ENCODE measurements around the gene EXOC3L1. TPM values are rescaled to one million over a fixed set of nuclear protein-coding genes. Genes with fewer than 3 reads are reported as not detected.

The EXOC3L1 gene
- total RNA-seq, 2 experiments from 2014 or later = 0.23 TPM; not detected in 1

- DNase-seq (no peak), ATAC-seq (no peak)
- Mint-ChIP-seq H3K36me3 (ENCODE audit: low read depth) (no peaks in the 10 kb centered on the region), H3K27ac (no peak overlapping the region), H3K4me3 (no peak overlapping the region), H3K9me3 (no peaks in the 10 kb centered on the region), H3K27me3 (no peaks in the 10 kb centered on the region), H3K4me1 (ENCODE audit: low read depth) (no peaks in the 10 kb centered on the region)
- intact Hi-C loops (cut with micrococcal nuclease) = no loop called here
- POLR2A ChIA-PET = interaction anchor here (0.9 to 1.9 kb wide), 4 partner anchors 7 to 14 kb away, joined by 4 to 6 read pairs (median 4); no protein-coding TSS in a partner anchor
- TF ChIP-seq CTCF (IDR thresholded peaks at IDR 0.05) = no peak
- CTCF ChIA-PET = interaction anchor here (4.1 kb wide), 1 partner anchor 14 kb away, joined by 15 read pairs; the partner anchor contains the start of gene ELMO3
Observed at GRCh38 chr16:67211674-67212073, 21.7 kb upstream of the EXOC3L1 start.

GRCh38 chr16:67210069-67210937 lies 20.4 kb upstream of the EXOC3L1 start:
- DNase-seq (no peak), ATAC-seq (no peak)
- H3K27me3 Mint-ChIP-seq = no peaks in the 10 kb centered on the region
- ChIA-PET CTCF (interaction anchor here (0.8 to 1.4 kb wide), 5 partner anchors 12 to 256 kb away, joined by 3 to 5 read pairs (median 3); no protein-coding TSS in a partner anchor), POLR2A (interaction anchor here (1.0 to 3.0 kb wide), 2 partner anchors 17 kb away, joined by 3 to 9 read pairs; partner anchors contain the start of gene E2F4)
- TF ChIP-seq CTCF (IDR thresholded peaks at IDR 0.05) = no peak
- no peak overlapping the region for H3K27ac Mint-ChIP-seq
- no peaks in the 10 kb centered on the region for H3K9me3 Mint-ChIP-seq
- intact Hi-C loops (cut with micrococcal nuclease) = no loop called here
- H3K4me1 Mint-ChIP-seq (ENCODE audit: low read depth) = no peaks in the 10 kb centered on the region
- H3K4me3 Mint-ChIP-seq = no peak overlapping the region
- peaks cover 2% of the 10 kb centered on the region for H3K36me3 Mint-ChIP-seq (ENCODE audit: low read depth)

- ChIA-PET CTCF (interaction anchor here (0.8 to 1.4 kb wide), 4 partner anchors 14 to 255 kb away, joined by 3 to 5 read pairs (median 3); no protein-coding TSS in a partner anchor), POLR2A (interaction anchor here (0.9 to 3.0 kb wide), 6 partner anchors 14 to 35 kb away, joined by 3 to 9 read pairs (median 4); partner anchors contain the start of gene E2F4)
- intact Hi-C loops (cut with micrococcal nuclease) = no loop called here
- Mint-ChIP-seq H3K4me3 (no peak overlapping the region), H3K36me3 (ENCODE audit: low read depth) (peaks cover 2% of the 10 kb centered on the region), H3K9me3 (no peaks in the 10 kb centered on the region), H3K4me1 (ENCODE audit: low read depth) (no peaks in the 10 kb centered on the region), H3K27me3 (no peaks in the 10 kb centered on the region), H3K27ac (no peak overlapping the region)
- no peak for TF ChIP-seq CTCF (IDR thresholded peaks at IDR 0.05)
- no peak for DNase-seq
- no peak for ATAC-seq
Observed at GRCh38 chr16:67209565-67209964, 19.6 kb upstream of the EXOC3L1 start.

GRCh38 chr16:67208154-67208896 lies 18.4 kb upstream of the EXOC3L1 start:
- Mint-ChIP-seq H3K27ac (no peak overlapping the region), H3K4me3 (no peak overlapping the region), H3K36me3 (ENCODE audit: low read depth) (peaks cover 2% of the 10 kb centered on the region), H3K27me3 (no peaks in the 10 kb centered on the region), H3K9me3 (no peaks in the 10 kb centered on the region), H3K4me1 (ENCODE audit: low read depth) (no peaks in the 10 kb centered on the region)
- ATAC-seq (no peak), DNase-seq (no peak)
- ChIA-PET CTCF (interaction anchor here (0.7 to 1.8 kb wide), 4 partner anchors 14 to 21 kb away, joined by 3 to 5 read pairs (median 3); partner anchors contain the start of gene TMEM208), POLR2A (interaction anchor here (0.7 to 3.0 kb wide), 9 partner anchors 11 to 182 kb away, joined by 3 to 10 read pairs (median 4); partner anchors contain the start of genes E2F4 and TMEM208)
- no peak for TF ChIP-seq CTCF (IDR thresholded peaks at IDR 0.05)
- intact Hi-C loops (cut with micrococcal nuclease) = no loop called here
